ENCODE data around the gene LRMDA. TPM values are rescaled to one million over a fixed set of nuclear protein-coding genes. Genes with fewer than 3 reads are reported as not detected.

LRMDA gene
- total RNA-seq, 4 donors from 2014 or later, result 0.88 to 14.1 (median 5.1) TPM; not detected in 1

GRCh38 chr10:75645704-75646103 lies 214.3 kb downstream of the LRMDA start:
- WGBS, 2 donors, result 53 to 64% methylated on average over 1 of the region's 1 CpG
- no peak for DNase-seq
- no peaks in the 10 kb centered on the region for H3K36me3 ChIP-seq
- no peaks in the 10 kb centered on the region for H3K9me3 ChIP-seq
- H3K4me3 ChIP-seq, result no peak overlapping the region
- peak overlapping the region in 1 of 4 donors; percentile 30 for H3K27ac ChIP-seq
- TF ChIP-seq, protein P1, sequence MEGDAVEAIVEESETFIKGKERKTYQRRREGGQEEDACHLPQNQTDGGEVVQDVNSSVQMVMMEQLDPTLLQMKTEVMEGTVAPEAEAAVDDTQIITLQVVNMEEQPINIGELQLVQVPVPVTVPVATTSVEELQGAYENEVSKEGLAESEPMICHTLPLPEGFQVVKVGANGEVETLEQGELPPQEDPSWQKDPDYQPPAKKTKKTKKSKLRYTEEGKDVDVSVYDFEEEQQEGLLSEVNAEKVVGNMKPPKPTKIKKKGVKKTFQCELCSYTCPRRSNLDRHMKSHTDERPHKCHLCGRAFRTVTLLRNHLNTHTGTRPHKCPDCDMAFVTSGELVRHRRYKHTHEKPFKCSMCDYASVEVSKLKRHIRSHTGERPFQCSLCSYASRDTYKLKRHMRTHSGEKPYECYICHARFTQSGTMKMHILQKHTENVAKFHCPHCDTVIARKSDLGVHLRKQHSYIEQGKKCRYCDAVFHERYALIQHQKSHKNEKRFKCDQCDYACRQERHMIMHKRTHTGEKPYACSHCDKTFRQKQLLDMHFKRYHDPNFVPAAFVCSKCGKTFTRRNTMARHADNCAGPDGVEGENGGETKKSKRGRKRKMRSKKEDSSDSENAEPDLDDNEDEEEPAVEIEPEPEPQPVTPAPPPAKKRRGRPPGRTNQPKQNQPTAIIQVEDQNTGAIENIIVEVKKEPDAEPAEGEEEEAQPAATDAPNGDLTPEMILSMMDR (IDR thresholded peaks at IDR 0.05), result no peak
- peaks cover 0 to 21% (median 9%) of the 10 kb centered on the region in 3 donors for H3K4me1 ChIP-seq
- intact Hi-C loops (cut with DNase I), result no loop called here
- no peaks in the 10 kb centered on the region for H3K27me3 ChIP-seq

DNA sequence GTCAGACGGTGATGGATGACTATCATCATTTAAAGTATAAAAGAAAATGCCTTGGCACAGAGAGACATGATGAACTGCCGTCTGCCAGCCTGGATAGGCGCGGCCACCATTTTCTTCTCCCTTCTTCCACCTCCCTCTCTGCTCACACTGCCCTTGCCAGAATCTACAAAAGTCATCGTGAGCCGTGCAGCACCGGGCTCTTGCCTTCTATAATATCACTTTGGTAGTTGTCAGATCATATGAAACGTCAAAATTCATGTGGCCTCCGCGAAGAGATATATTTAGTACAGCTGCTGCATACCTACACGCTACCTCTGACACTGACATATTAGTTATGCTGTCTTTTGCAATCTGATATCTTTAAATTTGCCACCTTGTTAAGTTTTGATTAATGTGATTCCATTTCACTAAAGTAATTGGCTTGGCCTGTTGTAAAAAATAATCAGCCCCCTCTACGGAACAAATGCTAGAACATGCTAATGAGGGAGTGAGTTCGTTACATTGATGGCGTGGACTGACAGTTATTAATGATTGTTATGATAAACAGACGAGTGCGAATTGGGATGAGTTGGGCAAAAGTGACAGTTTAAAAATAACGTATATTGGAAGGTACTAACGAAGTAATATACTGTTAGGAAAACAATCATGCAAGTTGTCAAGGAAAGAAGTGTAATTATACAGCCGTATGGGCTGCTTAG lies 214.9 kb downstream of the LRMDA start:
- TF ChIP-seq, protein P1 (IDR thresholded peaks at IDR 0.05), result no peak
- no peaks in the 10 kb centered on the region for H3K27me3 ChIP-seq
- DNase-seq, result no peak
- peak overlapping the region in 1 of 4 donors; percentile 15 for H3K4me3 ChIP-seq
- 33 to 42% methylated on average over 19 of the region's 19 CpGs for WGBS, 2 donors
- H3K9me3 ChIP-seq, result no peaks in the 10 kb centered on the region
- peak overlapping the region in 2 of 4 donors; percentile 30 to 58 for H3K27ac ChIP-seq
- no peaks in the 10 kb centered on the region for H3K36me3 ChIP-seq
- intact Hi-C loops (cut with DNase I), result no loop called here
- H3K4me1 ChIP-seq, result peaks cover 0 to 25% (median 9%) of the 10 kb centered on the region in 3 donors

GRCh38 chr10:75646916-75647315 lies 215.5 kb downstream of the LRMDA start:
- no peak for TF ChIP-seq POLR2A (IDR thresholded peaks at IDR 0.05)
- TF ChIP-seq, protein P1 (IDR thresholded peaks at IDR 0.05), result no peak
- H3K27me3 ChIP-seq, result no peaks in the 10 kb centered on the region
- H3K36me3 ChIP-seq, result no peaks in the 10 kb centered on the region
- peaks cover 0 to 30% (median 9%) of the 10 kb centered on the region in 3 donors for H3K4me1 ChIP-seq
- DNase-seq, result no peak
- intact Hi-C loops (cut with DNase I), result no loop called here
- WGBS, 2 donors, result 33 to 37% methylated on average over 6 of the region's 6 CpGs
- H3K27ac ChIP-seq, result peak overlapping the region in 1 of 4 donors; percentile 58
- no peaks in the 10 kb centered on the region for H3K9me3 ChIP-seq
- H3K4me3 ChIP-seq, result no peak overlapping the region

DNA sequence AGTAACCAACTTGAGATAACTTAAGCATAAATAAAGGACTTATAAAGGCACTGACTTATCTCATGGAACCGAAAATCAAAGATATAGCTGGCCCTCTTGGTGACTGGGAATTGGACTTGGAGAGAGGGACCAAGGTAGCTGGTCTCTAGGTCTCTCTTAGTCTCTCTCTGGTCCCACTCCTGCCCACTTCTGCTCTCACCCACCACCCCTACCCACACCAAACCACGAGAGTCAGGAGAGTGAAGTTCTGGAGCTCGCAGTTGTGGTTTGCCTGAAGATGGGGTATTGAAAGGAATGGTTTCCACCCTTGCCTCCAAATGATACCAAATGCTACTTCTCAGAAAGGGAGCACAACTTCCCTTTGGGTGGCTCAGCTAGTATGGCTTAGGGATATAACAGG lies 216.3 kb downstream of the LRMDA start:
- no peak for DNase-seq
- H3K27me3 ChIP-seq, result no peaks in the 10 kb centered on the region
- H3K27ac ChIP-seq, result peak overlapping the region in 1 of 4 donors; percentile 58
- no peak for TF ChIP-seq POLR2A (IDR thresholded peaks at IDR 0.05)
- TF ChIP-seq, protein P1 (IDR thresholded peaks at IDR 0.05), result no peak
- no peaks in the 10 kb centered on the region for H3K36me3 ChIP-seq
- H3K4me1 ChIP-seq, result peaks cover 0 to 30% (median 9%) of the 10 kb centered on the region in 3 donors
- no peaks in the 10 kb centered on the region for H3K9me3 ChIP-seq
- WGBS, 2 donors, result 96 to 100% methylated on average over 2 to 3 of the region's 3 CpGs
- no peak overlapping the region for H3K4me3 ChIP-seq
- intact Hi-C loops (cut with DNase I), result no loop called here

DNA sequence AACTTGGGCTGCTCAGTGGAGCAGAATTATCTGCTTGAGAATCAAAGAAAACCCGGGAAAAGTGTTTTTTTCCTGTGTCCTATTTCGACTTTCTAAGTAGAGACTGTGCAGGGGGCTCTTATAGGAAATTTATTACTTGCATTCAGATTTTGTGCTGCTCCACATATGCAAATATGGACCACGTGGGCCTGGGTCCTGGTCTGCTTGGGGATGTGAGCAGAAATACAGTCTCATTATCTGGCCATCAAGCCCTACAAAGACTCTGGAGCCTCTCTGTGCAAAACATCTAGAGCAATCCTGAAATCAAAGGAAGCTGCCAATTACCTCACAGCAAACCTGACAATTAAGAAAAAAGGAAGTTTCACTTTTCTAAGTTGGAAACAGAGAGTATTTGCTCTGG lies 216.9 kb downstream of the LRMDA start:
- Histone ChIP-seq H3K27ac (no peak overlapping the region), H3K4me3 (no peak overlapping the region), H3K9me3 (no peaks in the 10 kb centered on the region), H3K4me1 (peaks cover 0 to 30% (median 9%) of the 10 kb centered on the region in 3 donors), H3K27me3 (no peaks in the 10 kb centered on the region), H3K36me3 (no peaks in the 10 kb centered on the region)
- intact Hi-C loops (cut with DNase I), result no loop called here
- no peak for TF ChIP-seq POLR2A (IDR thresholded peaks at IDR 0.05)
- TF ChIP-seq, protein P1 (IDR thresholded peaks at IDR 0.05), result no peak
- WGBS, 2 donors, result 68 to 79% methylated on average over 3 of the region's 3 CpGs
- DNase-seq, result no peak
